A549 treated with CORT108297 at 1 μM for 4 hours (cell line): ENCODE measurements around the gene CLSTN3. TPM values are rescaled to one million over a fixed set of nuclear protein-coding genes. Genes with fewer than 3 reads are reported as not detected.

Experiments used
- total RNA-seq: library from RNA; stranded (reverse); fragments of 200-300 nt; extraction: Qiagen RNA extraction; gene quantifications from 5 replicates; pipeline ENCODE4 v1.2.3, GENCODE V29; 2022

The CLSTN3 gene
- total RNA-seq = 10.1 to 17.5 TPM (median 14.3 TPM) in 5 replicates

DNA sequence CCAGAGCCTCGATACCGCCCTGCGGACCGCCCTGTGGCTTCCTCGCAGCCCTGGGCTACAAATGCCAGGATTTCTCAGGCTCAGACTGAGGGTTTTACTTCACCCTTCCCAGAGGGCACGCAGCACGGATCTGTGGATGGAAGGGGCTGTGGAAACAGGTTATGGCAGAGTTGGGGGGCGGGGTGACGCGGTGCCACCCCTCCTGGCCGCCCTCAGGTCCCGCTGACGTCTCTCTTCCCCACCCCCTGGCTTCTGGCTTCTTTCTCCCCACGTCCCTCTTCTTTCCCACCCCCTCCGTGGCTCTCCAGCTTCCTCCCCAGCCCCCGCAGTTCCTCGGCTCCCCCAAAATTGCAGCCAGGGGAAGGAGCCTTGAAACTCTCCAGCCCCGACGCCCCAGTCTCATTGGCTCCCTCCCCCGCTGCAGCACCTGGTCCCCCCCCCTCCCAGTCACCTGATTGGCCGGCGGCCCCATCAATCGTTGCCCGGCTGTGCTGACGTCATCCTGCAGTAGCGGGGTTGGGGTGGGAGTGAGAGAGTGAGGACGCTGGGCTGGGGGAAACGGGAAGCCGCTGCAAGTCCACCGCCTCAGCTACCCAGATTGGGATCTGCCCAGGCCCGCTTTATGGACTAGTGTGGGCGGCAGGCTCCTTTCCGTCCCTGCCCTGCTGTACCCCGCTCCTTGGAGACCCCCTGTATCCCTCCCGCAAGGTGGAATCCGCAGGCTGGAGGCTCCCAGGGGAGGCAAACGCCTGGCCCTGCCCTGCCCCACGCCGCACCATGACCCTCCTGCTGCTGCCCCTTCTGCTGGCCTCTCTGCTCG is at the start of gene CLSTN3:
Gene CLSTN3 (plus strand): TSS at position 500 of the 820 bp plus-strand sequence. CDS start 278 bp downstream, at position 778.

DNA sequence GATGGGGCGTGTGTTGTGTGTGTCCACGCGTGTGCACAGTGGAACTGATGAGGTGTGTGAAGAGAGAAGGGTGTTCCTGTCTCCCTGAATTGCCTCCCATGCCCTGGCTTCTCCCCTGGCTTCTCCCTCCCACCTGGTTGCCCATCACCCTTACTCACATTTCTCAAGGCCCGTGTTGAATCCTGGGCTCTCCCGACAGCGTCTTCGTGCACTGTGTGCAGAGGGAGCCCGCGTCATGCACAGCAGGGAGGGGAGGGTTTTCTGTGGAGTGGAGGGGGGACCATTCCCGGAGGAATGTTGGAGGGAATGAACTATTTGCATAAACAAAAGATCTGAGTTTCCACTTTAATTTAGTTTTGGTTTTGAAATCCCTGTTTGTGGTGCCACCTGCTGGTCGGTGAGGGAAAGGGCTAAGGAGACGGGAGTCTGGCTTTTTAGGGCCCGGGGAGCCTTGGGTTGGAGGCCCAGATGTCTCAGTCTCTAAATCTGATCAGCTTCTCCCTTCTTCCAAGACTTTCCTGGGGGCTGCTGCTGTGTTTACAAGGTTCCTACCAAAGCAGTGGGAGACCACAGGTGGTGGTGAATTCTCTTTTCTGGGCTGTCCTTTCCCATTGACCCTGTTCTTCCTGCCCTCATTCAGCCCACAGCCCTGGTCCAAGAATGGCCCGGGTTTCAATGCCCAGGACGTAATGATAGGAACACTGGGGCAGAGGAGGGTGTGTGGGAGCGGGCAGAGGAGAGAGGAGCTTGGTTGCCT is 37.8 kb upstream of the CLSTN3 start, which contains the start of gene C1R:
Gene C1R (minus strand): TSS at position 217 of the 757 bp plus-strand sequence. CDS start 57 bp downstream, at position 160.

DNA sequence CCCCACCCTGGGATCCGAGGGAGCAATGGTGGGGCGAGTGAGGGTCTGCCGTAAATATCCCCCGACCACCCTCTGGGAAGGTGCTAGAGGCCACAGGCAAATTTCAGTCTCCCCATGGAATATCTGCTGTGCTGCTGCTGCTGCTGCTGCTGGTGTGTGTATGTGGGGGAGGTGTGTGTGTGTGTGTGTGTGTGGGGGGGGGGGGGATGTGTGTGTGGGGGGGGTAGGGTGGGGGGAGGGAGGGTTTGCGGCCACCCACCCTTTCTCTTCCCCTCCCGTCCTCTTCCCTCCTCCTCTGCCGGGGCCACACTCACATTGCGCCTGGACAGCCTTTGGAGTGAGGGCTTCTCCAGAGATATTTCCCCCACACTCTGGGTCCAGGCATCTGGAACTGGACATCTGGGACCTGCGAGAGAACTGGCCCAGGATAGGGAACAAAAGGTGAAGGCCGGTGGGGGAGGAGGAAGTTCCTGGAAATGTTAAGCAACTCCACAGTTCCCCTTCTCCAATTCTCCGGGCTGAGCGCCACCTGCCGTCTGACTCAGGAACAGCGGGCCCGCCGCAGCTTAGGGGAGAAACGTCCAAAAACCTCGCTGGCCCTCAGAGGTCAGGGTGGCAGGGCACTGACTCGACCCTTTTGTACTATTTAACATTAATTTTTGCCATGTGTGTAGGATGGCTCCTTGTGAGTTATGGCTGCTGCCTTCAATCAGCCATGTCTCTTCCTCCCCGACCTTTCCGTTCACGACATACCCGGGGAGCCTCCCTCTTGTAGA is 21.2 kb upstream of the CLSTN3 start, which contains the start of gene C1RL:
Gene C1RL (minus strand): TSS at position 419 of the 776 bp plus-strand sequence. CDS start 34 bp downstream, at position 385.

DNA sequence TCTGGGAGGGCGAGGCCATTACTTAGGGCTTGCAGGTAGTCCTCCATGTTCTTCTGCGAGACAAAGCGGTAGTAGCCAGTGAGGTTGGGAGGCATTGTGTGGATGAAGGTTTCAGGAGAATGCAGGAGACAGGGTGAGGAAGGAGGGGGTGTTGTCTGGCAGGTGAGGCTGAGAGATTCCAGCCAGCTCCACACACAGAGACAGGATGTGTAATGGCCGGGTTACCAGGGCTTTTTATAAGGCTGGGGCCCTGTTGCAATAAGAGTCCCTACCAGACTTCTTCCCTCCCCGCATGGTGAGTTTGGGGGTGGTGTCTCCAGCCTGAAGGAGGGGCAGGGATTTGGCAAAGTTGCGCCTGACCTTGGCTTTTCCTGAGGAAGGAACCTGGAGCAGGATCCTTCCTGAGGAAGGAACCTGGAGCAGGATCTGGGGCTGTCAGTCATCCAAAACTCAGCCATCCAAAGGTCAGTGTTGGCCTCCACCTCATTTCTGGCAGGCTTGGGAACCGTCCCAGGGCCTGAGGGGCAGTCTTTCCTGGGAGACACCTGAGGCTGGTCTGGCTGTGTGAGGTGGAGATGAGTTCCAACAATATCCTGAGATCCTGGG is 1.4 kb upstream of the CLSTN3 start, which contains the start of gene RBP5:
Gene RBP5 (minus strand): TSS at position 209 of the 606 bp plus-strand sequence. CDS start 114 bp downstream, at position 95.

DNA sequence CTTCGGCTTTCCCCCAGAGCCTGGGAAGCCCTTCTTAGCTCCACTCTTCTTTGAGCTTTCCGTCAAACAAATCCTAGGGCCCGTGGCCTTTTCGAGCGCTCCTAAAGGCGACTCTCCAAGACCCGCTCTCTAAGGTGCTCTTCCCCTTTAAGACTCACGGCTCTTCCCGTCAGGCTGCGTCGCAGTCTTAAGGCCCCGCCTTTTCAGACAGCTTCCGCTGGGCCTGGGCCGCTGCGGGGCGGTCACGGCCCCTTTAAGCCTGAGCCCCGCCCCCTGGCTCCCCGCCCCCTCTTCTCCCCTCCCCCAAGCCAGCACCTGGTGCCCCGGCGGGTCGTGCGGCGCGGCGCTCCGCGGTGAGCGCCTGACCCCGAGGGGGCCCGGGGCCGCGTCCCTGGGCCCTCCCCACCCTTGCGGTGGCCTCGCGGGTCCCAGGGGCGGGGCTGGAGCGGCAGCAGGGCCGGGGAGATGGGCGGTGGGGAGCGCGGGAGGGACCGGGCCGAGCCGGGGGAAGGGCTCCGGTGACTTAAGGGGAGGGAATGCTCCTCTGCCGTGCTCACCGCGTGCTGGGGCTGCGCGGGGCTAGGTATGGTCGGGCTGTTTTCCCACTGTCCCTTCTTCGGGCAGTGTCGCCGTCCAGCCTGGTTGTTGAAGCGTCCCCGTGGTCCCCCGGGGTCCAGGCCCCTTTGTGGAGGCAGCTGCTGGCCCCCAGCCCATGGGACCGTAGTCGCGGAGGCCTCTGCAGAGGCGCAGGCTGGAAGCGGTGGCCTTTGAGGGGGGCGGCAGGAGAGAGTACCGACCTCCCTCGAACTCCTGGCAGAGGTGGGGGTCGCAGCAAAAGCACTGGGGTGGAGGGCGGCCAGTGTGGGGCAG is 59.5 kb downstream of the CLSTN3 start, which contains the start of gene PEX5:
Gene PEX5 (plus strand): TSS at position 289 of the 870 bp plus-strand sequence. CDS start 692 bp downstream, outside the sequence.

Other genes starting within 250 kb of the CLSTN3 start
- 16.5 to 20.4 TPM (median 16.8 TPM) in 5 replicates for gene LRRC23, start 225.5 kb upstream of the CLSTN3 start, total RNA-seq
- gene ENO2, start 215.8 kb upstream of the CLSTN3 start, total RNA-seq = 41.3 to 46.2 TPM (median 44.7 TPM) in 5 replicates
- 51.6 to 79.2 TPM (median 76.7 TPM) in 5 replicates for gene ATN1, start 202.4 kb upstream of the CLSTN3 start, total RNA-seq
- not detected in 5 replicates for gene RNU7-1, start 186.6 kb upstream of the CLSTN3 start, total RNA-seq
- gene C12orf57, start 186.3 kb upstream of the CLSTN3 start, total RNA-seq = 264 to 326 TPM (median 313 TPM) in 5 replicates
- gene PTPN6, start 179.0 kb upstream of the CLSTN3 start, total RNA-seq = 9.3 to 14.3 TPM (median 12.6 TPM) in 5 replicates
- 293 to 340 TPM (median 337 TPM) in 5 replicates for gene PHB2, start 159.7 kb upstream of the CLSTN3 start, total RNA-seq
- 59.7 to 67.3 TPM (median 63.4 TPM) in 5 replicates for gene EMG1, start 159.5 kb upstream of the CLSTN3 start, total RNA-seq
- gene LPCAT3, start 111.9 kb upstream of the CLSTN3 start, total RNA-seq = 27.0 to 31.7 TPM (median 28.9 TPM) in 5 replicates
- gene C1S, start 69.7 kb upstream of the CLSTN3 start, total RNA-seq = 38.3 to 57.7 TPM (median 41.9 TPM) in 5 replicates
- gene C1R, start 37.9 kb upstream of the CLSTN3 start, total RNA-seq = 24.9 to 42.1 TPM (median 27.9 TPM) in 5 replicates
- gene C1RL, start 21.2 kb upstream of the CLSTN3 start, total RNA-seq = 8.8 to 14.6 TPM (median 12.2 TPM) in 5 replicates
- gene RBP5, start 1.5 kb upstream of the CLSTN3 start, total RNA-seq = not detected in 5 replicates
- 28.2 to 33.0 TPM (median 31.8 TPM) in 5 replicates for gene PEX5, start 59.3 kb downstream of the CLSTN3 start, total RNA-seq
- not detected in 5 replicates for gene ACSM4, start 173.7 kb downstream of the CLSTN3 start, total RNA-seq